Epidermal melanocyte (primary cell): ENCODE measurements around the gene ZAR1L.
"Not testable (repeated sequence)": the region's sequence is repeated elsewhere in the genome, so short reads cannot be mapped to it uniquely, and the experiment has no call there.

ENCODE experiments used
- DNase-seq: peaks from one replicate; pipeline ENCODE4 v3.0.0; 2011; ENCODE audit warnings: low spot score; ENCODE audit not compliant: insufficient read length

ZAR1L gene, protein sequence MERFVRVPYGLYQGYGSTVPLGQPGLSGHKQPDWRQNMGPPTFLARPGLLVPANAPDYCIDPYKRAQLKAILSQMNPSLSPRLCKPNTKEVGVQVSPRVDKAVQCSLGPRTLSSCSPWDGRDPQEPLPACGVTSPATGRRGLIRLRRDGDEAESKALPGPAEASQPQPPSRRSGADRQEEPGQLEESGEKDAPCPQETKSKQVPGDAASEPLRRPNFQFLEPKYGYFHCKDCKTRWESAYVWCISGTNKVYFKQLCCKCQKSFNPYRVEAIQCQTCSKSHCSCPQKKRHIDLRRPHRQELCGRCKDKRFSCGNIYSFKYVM

DNA sequence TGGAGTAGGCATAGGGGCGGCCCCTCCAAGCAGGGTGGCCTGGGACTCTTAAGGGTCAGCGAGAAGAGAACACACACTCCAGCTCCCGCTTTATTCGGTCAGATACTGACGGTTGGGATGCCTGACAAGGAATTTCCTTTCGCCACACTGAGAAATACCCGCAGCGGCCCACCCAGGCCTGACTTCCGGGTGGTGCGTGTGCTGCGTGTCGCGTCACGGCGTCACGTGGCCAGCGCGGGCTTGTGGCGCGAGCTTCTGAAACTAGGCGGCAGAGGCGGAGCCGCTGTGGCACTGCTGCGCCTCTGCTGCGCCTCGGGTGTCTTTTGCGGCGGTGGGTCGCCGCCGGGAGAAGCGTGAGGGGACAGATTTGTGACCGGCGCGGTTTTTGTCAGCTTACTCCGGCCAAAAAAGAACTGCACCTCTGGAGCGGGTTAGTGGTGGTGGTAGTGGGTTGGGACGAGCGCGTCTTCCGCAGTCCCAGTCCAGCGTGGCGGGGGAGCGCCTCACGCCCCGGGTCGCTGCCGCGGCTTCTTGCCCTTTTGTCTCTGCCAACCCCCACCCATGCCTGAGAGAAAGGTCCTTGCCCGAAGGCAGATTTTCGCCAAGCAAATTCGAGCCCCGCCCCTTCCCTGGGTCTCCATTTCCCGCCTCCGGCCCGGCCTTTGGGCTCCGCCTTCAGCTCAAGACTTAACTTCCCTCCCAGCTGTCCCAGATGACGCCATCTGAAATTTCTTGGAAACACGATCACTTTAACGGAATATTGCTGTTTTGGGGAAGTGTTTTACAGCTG is at the start of gene ZAR1L, which contains the start of gene BRCA2:
Gene ZAR1L (minus strand): TSS at position 126 of the 790 bp plus-strand sequence. CDS start 3,438 bp downstream, outside the sequence.
Gene BRCA2 (plus strand): TSS at position 271 of the 790 bp plus-strand sequence. CDS start 953 bp downstream, outside the sequence.
- peak; percentile 44 for DNase-seq

- no peak for DNase-seq
These were observed 47.4 kb upstream of the ZAR1L start for GRCh38 chr13:32362574-32362973.

GRCh38 chr13:32355935-32356334 is 40.8 kb upstream of the ZAR1L start:
- DNase-seq, result not testable (repeated sequence)

- DNase-seq, result no peak
These were observed 38.9 kb upstream of the ZAR1L start for GRCh38 chr13:32354040-32354439.

DNA sequence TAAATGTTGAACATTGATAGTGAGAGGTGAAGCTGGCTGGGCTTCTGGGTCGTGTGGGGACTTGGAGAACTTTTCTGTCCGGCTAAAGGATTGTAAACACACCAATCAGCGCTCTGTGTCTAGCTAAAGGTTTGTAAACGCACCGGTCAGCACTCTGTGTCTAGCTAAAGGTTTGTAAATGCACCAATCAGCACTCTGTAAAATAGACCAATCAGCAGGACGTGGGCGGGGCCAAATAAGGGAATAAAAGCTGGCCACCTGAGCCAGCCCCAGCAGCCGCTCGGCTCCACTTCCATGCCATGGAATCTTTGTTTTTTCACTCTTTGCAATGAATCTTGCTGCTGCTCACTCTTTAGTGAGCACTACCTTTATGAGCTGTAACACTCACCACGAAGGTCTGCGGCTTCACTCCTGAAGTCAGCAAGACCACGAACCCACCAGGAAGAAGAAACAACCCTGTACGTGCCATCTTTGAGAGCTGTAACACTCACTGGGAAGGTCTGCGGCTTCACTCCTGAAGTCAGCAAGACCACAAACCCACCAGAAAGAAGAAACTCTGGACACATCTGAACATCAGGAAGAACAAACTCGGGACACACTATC is 35.8 kb upstream of the ZAR1L start:
- DNase-seq, result not testable (repeated sequence)

DNA sequence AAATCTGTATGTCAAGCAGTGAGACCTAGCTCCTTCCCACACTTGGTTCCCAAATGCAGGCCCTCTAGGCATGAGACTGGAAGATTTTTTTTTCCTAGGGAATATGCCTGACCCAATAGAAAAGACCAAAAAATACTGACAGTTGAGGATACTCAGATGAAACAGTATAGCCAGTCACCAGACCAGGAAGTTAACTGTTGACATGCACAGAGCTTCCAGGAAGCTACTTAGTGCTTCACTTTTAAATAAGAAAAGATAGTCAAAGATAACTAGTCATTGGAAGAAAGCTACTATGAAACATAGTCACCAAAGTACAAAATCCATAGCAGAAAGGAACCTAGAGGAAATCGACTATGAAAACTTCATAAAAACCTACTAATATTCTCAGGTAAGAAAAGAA is 32.5 kb upstream of the ZAR1L start:
- no peak for DNase-seq

- DNase-seq, result no peak
These were observed 25.8 kb upstream of the ZAR1L start for GRCh38 chr13:32340914-32341313.

DNA sequence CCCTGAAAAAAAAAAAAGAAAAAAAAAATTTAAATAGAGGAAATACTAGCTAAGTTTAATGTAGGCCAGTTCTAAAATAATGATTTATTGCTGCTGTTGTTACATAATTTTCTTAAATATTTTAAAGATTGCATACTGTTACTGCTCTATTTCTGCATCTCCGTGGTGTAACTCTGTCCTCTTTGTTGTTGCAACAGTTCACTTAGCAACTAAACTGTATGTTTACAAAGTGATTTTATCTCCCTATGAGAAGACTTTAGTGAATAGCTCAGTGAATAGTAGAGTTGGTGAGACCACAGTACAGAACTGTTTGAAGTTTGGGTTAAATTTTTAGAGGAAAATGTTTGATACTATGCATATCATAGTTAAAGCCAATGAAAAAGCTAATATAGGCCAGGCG is 19.5 kb upstream of the ZAR1L start:
- DNase-seq, result no peak

DNA sequence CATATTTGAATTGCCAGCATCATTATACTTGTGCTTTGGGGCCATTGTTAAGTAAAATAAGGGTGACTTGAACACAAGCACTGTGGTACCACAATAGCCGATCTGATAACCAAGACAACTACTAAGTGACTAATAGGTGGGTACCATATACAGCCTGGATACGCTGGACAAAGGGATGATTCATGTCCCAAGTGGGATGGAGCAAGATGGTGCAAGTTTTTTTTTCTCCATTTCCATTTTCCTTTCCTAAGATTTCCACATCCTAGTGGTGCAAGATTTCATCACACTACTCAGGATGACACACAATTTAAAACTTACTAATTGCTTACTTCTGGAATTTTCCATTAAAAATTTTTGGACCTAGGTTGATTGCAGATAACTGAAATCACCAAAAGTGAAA is 15.3 kb upstream of the ZAR1L start:
- no peak for DNase-seq

DNA sequence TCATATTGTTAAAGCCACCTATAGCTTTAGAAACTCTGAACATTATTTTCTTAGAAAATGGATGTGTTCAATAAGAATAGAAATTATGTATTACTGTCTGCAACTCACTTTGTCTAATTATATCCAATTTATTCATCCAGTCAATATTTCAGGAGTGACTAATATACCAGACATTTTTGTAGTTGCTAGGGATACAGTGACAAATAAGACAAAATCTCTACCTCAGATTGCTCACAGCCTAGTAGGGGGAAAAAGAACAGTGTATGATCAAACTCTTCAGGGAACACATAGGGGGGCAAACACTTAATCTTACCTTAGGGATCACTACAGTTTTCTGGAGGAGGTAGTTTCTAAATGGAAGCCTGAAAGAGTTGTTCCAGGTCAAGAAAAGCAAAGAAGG is 8.7 kb upstream of the ZAR1L start:
- DNase-seq, result no peak

DNA sequence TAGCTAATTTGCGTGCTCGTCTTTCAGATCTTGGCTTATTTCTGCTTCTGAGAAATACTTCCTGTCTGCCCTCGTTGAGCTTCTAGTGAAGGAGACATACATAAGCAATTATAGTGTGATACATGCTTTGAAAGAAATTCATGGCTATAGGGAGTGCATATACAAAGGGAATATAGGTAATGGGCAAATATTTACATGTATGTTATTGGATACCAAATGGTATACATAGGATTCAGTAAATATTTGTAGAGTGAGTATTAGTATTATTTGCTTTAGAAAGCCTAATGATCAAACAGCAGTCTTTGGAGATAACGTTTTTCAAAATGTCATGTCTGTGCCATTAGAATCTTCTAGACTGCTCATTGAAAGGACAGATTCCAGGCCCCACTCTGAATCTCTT is 5.4 kb upstream of the ZAR1L start:
- DNase-seq, result no peak

DNA sequence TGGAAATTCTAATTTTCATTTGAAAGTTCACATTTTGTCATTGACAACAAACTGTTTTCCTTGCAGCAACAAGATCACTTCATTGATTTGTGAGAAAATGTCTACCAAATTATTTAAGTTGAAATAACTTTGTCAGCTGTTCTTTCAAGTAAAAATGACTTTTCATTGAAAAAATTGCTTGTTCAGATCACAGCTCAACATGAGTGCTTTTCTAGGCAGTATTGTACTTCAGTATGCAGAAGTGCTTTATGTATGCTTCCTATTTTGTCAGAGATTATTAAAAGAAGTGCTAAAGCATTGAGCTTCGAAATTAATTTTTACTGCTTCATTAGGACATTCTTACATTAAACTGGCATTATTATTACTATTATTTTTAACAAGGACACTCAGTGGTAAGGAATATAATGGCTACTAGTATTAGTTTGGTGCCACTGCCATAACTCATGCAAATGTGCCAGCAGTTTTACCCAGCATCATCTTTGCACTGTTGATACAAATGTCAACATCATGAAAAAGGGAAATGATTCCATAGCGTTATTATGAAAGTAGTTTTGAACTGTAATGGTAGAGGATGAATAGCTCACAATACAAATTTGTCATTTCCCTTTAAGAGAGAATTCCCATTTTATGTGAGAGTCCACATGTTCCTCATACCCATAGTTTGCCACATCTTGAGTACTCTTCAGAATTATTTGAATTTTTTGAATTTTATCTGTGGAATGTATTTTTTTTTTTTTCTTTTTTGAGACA is 2.7 kb upstream of the ZAR1L start:
- no peak for DNase-seq

DNA sequence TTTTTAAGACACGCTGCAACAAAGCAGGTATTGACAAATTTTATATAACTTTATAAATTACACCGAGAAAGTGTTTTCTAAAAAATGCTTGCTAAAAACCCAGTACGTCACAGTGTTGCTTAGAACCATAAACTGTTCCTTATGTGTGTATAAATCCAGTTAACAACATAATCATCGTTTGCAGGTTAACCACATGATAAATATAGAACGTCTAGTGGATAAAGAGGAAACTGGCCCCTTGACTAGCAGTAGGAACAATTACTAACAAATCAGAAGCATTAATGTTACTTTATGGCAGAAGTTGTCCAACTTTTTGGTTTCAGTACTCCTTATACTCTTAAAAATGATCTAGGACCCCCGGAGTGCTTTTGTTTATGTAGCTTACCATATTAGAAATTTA is 1.3 kb upstream of the ZAR1L start:
- DNase-seq, result no peak

DNA sequence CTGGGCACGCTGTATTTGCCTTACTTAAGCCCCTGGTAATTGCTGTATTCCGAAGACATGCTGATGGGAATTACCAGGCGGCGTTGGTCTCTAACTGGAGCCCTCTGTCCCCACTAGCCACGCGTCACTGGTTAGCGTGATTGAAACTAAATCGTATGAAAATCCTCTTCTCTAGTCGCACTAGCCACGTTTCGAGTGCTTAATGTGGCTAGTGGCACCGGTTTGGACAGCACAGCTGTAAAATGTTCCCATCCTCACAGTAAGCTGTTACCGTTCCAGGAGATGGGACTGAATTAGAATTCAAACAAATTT is 821 bp upstream of the ZAR1L start:
- no peak for DNase-seq

GRCh38 chr13:32314271-32315237 is 609 bp downstream of the ZAR1L start:
- DNase-seq, result no peak

DNA sequence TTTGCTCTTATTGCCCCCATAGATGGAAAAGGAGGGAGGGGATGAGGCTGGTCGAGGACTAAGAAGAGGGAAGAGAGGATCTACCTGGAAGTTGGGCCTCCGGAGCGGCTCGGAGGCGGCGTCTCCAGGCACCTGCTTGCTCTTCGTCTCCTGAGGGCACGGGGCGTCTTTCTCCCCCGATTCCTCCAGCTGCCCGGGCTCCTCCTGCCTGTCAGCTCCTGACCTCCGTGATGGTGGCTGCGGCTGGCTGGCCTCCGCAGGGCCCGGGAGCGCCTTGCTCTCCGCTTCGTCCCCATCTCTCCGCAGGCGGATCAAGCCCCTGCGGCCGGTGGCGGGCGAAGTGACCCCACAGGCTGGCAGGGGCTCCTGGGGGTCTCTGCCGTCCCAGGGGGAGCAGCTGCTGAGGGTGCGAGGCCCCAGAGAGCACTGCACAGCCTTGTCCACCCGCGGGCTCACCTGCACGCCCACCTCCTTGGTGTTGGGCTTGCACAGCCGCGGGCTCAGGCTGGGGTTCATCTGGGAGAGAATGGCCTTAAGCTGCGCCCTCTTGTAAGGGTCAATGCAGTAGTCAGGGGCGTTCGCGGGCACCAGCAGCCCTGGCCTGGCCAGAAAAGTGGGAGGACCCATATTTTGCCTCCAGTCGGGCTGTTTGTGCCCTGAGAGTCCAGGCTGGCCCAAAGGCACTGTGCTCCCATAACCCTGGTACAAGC is 3.8 kb downstream of the ZAR1L start:
- DNase-seq, result no peak

DNA sequence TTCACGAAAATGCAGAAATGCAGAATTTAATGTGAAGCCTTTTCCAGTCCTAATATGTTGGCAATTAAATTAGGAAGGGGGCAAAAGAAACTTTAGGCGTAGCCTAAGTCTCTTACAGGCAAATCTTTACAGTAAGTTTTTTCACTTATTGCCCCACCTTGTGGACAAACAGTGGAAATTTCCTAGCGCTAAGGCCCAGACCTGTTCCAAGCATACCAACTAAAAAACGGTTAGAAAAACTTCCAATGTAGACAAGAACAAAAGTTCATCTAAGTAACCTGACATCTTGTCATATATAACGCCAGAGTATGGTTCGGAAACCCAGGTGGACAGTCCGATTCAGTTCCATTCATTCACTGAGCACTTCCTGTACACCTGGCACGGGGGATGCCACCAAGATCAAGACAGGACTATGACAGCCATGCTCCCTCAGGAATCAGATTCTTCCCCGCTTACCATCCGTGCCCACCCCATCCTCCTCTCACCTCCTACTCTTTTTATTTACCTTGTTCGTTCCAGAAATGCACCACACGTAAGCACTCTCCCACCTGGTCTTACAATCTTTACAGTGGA is 4.9 kb downstream of the ZAR1L start:
- peak; percentile 49 for DNase-seq

DNA sequence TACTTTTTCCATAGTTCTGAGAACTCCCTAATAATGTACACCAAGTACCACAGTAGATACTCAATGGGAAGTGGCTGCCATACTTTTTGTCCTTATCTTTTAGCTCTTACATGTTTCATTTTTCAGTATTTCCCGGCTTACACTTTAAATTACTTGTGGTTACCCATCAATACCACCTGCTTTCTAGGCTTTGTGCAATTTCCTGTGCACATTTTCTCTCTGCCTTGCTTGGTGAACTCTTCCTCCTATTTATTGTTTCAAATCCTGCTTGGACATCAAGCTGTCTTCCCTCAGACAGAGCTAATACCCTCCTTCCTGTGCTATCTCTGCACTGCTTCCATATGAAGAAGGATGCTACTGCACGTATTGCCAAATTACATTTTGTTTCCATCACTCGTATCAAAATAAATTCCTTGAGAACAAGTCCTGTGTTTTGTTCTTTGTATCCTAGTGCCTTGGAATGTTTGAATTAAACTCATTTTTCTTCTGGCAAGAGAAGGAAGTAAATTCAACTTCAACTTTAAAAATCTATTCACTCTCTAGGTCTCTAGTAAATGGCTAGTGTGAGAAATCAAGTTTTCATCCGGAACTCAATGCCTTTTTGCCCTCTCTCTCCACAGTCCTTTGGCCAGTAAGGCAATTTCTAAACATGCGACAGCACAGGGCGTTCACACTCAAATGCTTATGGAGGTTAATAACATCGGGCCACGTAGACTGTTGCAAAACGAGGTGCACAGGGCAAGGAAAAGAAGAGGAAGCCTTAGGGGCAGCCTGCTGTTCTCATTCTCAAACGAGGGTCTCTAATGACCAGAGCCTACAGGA is 5.6 kb downstream of the ZAR1L start:
- no peak for DNase-seq

DNA sequence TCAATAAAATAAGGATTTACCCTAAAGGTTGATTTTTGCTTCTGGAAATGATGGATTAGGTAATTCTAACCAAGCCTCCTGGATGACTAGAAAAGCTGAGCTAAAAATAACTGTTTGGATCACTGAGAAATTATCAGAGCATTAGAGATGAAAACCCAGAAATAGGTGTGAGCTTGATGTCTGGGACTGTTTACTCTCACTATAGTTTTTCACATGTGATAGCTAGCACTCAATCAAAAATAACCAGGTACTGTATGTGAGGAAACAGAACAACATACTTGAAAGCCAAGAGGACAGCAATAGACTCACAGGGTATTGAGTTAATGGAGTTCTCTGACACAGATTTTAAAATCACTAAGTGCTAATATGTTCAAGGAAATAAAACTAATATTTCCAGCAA is 9.5 kb downstream of the ZAR1L start:
- no peak for DNase-seq
